Hypothalamus (tissue), 51 donors: ENCODE data around the gene METTL9.
"Not testable (repeated sequence)": the region's sequence is repeated elsewhere in the genome, so short reads cannot be mapped to it uniquely, and the experiment has no call there.

Experiments used
- DNase-seq, 51 donors: peaks; one replicate each; lab custom pipeline; 2025; lab: John Stamatoyannopoulos, UW

METTL9 gene

DNA sequence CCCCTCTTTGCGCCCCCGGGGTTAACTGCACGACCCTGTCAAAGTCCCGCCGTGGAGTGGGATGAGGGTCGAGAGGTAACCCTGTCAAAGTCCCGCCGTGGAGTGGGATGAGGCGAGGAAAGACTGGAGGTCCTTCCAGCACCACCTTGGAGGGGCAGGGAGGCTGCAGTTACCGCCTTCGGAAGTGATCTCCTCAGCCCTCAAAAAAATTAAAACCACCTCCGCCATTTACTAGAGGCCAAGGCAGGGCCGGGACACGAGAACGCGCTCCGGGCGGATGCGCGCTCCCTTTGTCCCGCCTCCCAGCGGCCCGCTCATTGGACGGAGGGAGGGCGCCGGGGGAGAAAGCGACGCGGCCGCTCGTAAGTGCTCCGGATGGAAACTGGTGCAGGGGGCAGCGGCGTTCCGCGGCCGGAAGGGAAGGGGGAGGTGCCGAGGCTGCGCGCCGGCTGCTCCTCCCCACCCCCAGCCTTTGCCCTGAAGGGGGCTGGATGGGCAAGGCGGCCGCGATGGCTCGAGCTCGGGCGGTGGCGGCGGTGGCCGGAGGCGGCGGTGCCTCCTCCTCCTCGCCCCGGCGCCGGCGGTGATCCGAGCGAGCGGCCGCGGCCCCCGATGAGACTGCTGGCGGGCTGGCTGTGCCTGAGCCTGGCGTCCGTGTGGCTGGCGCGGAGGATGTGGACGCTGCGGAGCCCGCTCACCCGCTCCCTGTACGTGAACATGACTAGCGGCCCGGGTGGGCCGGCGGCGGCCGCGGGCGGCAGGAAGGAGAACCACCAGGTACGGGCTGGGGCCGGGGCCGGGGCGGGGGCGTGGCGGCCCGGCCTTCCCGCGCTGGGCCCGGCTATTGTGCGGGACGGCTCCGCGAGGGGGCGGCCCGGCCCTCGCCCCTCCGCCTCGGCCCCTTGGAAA lies at the start of gene METTL9:
Gene METTL9 (plus strand): TSS at position 456 of the 909 bp plus-strand sequence. CDS start 157 bp downstream, at position 613.
- peak; percentile 27 to 98 (median 91) for DNase-seq

DNA sequence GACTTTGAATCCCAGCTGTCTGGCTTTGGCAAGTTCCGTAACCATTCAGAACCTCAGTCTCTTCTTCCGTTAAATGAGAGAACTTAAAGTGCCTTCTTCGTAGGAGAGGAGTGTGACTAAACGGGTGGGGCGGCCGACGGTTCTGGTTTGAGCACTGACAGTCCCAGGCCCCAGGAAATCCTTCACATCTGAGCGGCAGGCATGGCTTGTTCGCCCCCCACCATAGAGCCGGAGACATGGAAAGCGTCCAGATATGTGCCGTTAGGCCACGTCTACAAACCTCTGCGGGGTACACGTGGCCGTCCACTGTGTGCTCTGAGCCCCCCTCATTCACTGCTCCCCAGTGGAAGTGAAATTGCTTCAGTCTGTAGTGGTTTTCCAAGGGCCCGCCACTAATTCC lies 49.4 kb upstream of the METTL9 start:
- not testable (repeated sequence) for DNase-seq

DNA sequence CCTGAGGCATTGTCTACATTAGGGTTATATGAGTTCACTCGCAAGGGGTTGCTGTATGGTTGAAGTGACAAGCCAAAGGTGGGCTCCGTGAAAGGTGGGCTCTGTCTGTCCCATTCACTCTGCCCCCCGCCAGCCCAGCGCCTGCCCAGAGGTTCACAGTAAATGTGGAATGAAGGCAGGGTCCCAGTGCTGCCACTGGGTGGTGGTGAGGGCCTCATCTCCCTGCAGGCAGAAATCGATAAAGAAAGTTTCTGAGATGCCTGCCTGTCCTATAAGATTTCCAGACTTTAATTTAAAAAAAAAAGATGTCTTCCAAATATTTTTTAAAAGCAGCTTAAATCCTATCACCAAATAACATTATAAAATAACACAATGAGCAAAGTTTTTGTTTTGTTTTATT lies 48.9 kb upstream of the METTL9 start:
- DNase-seq = not testable (repeated sequence)

DNA sequence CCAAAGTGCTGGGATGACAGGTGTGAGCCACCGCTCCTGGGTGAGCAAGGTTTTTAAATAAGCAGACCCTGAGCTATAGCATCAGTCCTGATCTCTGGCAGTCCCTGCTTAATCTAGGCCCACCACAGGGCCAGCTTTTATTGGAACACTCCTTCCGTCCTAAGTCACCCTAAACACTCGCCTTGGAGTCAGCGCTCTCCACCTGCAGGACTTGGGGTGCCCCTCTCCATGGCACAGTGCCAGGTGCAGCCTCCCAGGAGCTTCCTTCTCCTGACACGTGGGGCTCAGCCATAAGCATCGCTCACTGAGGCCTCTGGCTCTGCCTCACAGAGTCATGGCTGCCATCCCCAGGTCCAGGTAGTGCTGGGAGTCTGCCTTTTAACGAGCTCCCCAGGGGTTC lies 48.3 kb upstream of the METTL9 start:
- DNase-seq = not testable (repeated sequence)

DNA sequence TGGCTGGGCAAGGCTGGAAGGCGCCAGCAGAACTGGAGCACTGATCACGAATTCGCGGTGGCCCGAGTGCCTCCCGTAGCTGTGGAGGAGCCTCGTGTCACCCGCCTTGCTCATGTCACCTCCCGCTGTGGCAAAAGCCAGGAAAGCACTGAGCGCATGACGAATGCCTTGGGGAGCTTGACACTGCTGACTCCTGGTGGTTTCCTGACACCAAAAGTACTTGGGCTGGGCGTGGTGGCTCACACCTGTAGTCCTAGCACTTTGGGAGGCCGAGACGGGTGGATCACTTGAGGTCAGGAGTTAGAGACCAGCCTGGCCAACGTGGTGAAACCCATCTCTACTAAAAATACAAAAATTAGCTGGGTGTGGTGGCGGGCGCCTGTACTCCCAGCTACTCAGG lies 47.8 kb upstream of the METTL9 start:
- not testable (repeated sequence) for DNase-seq

DNA sequence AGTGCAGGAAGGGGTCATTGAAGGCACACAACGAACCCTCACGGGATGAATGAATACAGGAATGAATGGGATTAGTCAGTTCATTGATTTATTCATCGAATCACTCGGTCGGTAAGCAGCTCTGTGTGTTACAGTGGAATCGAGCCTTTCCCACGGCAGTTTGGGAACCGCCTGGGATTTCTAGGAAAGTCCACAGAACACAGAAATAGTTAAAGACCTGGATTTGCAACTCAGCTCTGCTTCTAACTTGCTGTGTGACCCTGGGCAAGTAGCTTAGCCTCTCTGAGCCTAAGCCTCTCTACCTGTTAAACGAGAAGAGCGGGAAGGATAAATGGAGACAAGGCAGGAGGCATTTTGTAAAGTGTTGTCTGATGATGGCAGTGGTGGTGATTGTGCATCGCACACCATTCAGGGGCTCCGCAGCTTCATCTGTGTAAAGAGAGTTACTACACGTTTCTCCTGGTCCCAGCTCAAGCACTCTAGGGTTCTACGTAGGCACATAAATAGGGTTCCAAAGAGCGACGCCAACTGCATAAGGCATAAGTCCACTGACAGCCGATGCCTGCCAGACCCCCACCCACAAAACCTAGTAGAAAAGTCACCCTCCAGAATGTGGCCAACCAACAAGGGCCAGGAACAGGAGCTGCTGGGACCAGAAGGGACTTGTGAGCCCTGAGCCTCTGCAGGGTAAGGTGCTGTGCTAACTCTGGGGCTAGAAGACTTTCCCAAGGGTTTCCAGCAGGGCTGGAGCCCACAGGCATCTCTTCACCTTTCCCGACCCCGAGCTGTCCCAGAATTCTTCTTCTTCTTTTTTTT lies 45.7 kb upstream of the METTL9 start:
- not testable (repeated sequence) for DNase-seq

DNA sequence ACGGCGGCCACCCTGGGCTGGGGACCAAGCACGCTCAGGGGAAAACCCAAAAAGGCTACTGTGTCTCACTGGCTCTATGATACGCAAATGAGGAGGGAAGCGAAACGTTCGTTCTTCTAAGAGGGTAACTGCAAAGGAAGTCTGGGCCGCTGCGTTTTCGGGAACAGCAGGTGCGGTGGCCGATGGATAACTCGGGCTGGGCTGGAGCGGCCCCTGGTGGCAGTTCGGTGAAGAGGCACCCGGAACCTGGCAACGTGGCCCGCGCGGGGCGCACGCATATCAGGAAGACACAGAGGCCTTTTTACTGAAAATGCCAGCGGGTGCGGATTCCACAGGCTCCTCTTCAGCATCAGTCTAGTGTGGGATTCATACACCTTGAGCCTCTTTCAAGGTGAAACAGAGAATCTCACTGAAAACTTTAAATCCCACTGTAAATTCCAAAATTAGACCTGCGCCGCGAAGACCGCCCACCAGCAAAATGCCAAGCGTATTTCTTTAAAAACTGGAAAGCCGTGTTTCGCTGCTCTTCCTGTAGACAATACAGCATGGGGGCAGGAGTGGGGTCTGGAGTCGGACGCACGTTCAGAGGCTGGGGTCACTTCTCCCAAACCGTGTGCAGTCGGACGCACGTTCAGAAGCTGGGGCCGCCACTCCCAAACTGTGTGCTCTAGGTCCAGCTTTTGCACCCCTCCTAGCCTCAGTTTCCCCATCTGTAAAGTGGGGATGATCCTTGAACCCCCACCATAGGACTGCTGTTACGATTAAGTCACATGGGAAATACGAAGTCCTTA lies 44.4 kb upstream of the METTL9 start:
- peak; percentile 15 to 93 (median 77) for DNase-seq

DNA sequence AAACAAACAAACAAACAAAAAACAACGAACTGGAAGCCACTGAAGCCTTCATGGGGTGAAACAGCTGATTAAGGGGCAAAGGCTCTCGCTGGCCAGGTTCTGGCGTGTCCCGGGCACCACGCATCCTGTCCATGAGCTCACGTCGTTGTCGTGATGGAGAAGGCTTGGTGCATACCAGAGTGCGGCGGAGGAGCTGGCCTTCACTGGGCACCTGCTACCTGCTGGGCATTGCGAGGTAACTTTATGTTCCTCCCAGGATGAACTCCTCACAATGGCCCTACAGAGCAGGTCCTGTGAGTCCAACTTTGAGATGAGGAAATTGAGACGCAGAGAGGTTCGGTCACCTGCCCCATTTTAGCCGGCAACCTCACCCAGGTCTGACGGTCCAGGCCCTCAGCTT lies 43.8 kb upstream of the METTL9 start:
- DNase-seq = not testable (repeated sequence)

DNA sequence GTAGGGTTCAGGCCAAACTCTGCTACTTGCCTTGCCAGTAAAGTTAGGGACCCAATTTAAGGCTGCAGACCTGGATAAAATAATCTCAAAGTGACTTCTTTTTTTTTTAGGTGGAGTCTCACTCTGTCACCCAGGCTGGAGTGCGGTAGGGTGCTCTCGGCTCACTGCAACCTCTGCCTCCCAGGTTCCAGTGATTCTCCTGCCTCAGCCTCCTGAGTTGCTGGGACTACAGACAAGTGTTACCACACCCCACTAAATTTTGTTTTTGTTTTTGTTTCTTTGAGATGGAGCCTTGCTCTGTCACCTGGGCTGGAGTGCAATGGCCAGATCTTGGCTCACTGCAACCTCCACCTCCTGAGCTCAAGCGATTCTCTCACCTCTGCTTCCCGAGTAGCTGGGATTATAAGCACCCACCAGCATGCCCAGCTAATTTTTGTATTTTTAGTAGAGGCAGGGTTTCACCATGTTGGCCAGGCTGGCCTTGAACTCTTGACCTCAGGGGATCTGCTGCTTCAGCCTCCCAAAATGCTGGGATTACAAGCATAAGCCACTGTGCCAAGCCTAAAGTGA lies 43.3 kb upstream of the METTL9 start:
- DNase-seq = not testable (repeated sequence)

DNA sequence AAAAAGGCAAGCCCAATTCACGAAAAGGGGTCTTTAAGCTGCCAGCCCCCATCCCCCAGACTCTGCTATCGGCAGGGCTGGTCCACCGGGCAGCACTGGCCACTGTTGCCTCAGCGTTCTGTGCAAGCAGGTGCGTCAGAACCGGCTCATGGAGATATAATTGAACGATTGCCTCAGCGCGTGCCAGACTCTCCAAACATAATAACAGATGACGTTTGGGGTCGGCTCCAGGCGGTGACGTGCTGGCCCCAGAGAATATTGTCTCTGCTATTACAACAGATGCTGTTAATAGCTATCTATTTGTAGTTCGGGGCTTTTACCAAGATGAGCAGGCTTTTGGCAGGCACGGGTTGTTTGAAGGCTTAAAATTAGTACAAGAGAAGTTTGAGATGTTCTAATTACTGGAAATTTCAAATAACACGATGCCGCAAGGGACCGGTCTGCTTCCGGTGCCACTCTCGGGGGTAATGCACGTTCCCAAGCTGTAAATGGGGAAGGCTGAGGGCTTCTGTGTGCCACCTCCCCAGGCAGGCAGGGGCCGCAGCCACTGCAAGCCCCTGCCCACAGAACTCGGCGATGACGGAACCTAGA lies 42.6 kb upstream of the METTL9 start:
- DNase-seq = peak in 3 of 51 donors; percentile 31 to 59 (median 38)

DNA sequence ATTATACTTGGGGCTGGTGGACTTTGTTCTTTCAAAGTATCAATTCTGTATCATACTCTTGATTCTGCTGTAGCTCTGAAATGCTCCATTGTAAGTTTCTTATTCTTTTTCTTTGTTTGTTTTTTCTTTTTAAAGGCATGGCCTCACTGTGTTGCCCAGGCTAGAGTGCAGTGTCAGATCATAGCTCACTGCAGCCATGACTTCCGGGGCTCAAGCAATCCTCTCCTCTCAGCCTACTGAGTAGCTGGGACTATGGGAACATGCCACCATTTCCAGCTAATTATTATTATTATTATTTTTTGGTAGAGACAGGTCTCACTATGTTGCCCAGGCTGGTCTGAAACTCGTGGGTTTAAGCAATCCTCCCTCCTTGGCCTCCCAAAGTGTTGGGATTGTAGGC lies 38.9 kb upstream of the METTL9 start:
- DNase-seq = no peak

DNA sequence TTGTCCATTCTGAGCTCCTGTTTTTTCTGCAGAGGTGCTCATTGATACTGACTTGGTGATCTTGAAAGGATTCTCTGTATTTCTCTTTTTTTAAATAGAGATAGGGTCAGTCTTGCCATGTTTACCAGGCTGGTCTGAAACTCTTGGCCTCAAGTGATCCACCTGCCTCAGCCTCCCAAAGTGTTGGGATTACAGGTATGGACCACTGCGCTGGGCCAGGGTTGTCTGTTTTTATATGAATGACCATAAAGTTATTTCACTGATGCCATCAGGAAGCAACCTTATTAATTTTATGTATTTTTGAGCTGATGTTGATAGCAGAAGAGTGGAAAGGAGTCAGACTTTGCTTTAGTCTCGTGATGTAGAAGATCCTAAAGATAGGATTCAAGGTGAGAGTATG lies 35.7 kb upstream of the METTL9 start:
- no peak for DNase-seq

DNA sequence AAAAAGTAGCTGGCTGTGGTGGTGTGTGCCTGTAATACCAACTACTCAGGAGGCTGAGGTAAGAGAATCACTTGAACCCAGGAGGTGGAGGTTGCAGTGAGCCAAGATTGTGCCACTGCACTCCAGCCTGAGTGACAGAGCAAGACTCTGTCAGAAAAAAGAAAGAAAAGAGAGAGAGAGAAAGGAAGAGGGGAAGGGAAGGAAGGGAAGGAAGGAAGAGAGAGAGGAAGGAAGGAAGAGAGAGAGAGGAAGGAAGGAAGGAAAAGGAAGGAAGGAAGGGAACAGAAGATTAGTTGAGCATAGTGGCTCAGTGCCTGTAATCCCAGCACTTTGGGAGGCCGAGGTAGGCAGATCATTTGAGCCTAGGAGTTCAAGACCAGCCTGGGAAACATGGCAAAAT lies 35.0 kb upstream of the METTL9 start:
- DNase-seq = not testable (repeated sequence)

DNA sequence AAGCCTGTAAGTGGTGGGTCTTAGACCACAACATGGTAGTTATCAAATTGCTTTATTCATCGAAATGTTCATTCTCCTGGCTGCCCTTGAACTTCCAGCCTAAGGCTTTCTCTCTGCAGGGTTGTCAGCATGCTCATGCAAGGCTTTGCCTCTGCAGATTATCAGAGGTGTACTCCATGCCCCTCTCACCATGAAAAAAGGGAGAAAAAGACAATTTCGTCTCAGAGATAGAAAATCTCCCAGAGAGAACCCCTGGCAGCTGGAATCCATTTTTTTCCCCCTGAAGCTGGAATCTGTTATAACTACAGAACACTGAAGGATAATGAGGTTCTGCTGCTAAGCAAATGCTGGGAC lies 33.9 kb upstream of the METTL9 start:
- DNase-seq = no peak

DNA sequence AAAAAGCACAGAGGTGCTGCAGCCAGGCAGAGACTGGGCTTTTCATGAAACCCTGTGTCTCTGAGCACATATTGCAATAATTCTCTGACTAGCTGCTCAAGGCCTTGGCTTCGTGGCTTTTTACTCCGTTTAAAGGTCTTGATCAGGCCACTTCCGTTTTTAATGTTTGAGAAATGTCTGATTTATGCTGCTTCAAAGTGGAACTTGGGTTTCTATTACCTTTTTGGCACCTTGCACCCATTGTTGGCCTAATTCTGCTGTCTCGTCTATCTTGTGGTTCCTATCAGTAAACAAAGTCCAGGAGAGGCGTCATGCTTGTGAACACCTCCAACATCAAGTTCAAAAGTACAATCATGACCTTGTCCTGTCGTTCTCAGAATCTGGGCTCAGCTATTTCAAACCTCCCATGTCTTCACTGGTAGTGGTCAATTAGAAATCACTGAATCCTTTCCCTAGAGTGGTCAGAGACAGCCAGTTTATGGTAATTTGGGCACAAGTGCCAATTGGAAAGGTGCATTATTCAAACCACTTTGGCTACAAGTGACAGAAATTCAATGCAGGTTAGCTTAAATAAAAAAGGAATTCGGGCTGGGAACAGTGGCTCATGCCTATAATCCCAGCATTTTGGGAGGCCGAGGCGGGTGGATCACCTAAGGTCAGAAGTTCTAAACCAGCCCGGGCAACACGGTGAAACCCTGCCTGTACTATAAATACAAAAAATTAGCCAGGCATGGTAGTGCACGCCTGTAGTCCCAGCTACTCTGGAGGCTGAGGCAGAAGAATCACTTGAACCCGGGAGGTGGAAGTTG lies 33.3 kb upstream of the METTL9 start:
- DNase-seq = no peak

DNA sequence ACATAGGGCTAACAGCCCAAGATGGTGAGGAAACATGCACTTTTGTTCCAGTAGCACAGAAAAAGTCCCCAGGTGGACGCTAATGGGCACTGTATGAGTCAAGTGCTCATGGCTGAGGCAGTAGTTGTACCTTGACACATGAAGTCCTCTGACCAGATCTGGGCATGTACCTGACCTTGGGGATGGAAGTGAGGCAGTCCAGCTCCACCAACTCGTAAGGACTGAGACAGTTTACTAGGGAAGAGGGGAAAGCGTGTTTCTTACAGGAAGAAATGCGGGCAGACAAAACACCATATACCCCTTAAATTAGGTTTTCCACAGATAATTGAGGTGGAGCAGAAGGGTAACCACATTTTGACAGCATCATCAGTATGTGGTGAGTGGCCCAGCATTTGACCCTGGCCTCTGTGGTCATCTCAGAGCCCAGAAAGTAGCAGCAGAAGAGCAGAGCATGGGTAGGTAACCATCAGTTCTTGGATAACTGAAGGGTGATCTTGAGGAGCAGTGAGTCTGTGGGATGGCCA lies 32.4 kb upstream of the METTL9 start:
- DNase-seq = no peak

DNA sequence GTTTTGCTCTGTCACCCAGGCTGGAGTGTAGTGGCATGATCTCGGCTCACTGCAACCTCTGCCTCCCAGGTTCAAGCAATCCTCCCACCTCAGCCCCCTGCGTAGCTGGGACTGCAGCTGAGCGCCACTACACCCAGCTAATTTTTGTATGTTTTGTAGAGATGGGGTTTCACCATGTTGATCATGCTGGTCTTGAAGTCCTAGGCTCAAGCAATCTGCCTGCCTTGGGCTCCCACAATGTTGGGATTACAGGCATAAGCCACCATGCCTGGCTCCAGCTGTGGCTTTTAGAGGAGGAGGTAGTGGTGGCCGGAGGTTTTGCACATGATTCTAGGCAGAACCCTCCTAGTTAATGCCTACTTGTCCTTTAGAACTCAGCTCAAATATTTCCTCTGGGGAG lies 31.9 kb upstream of the METTL9 start:
- DNase-seq = peak in 1 of 51 donors; percentile 3

DNA sequence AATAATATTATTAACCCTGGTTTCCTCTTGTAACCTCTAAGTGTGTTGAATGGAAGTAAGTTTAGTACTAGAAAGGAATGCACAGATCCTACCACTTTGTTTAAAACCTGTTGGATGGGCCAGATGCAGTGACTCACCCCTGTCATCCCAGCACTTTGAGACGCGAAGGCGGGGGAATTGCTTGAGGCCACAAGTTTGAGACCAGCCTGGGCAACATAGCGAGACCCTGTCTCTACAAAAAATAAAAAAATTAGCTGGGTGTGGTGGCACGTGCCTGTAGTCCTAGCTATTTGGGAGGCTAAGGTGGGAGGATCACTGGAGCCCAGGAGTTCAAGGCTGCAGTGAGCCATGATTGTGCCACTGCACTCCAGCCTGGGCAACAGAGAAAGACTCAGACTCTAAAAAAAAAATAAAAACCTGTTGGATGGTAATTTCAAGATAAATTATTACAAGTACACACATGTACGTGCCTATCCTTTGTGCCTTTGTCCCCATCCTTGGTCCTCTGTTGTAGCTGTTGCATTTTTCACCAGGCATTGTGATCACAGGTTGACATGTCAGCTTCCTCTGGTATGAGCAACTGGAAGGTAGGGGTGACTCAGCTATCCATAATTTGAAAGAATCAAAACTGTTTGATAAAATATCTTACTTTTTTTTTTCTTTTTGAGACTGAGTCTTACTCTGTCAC lies 30.7 kb upstream of the METTL9 start:
- DNase-seq = no peak
